HG03103 (cell line): ENCODE results near the gene JARID2.

Experiments
- ATAC-seq: cut with Tn5 transposase; IDR thresholded peaks from one replicate; pipeline ENCODE4 v1.9.1; 2021; ENCODE audit warnings: low read depth; ENCODE audit not compliant: unreplicated experiment

The JARID2 gene

GRCh38 chr6:15546591-15546990, 300.7 kb downstream of the JARID2 start:
- no peak for ATAC-seq

- no peak for ATAC-seq
These were observed 301.5 kb downstream of the JARID2 start for GRCh38 chr6:15547400-15547799.

GRCh38 chr6:15549371-15549770, 303.5 kb downstream of the JARID2 start:
- ATAC-seq, result no peak

GRCh38 chr6:15550546-15551123, 304.8 kb downstream of the JARID2 start:
- no peak for ATAC-seq

GRCh38 chr6:15551262-15551661, 305.4 kb downstream of the JARID2 start:
- no peak for ATAC-seq

GRCh38 chr6:15551798-15552197, 305.9 kb downstream of the JARID2 start:
- ATAC-seq, result no peak

GRCh38 chr6:15553031-15553430, 307.2 kb downstream of the JARID2 start:
- ATAC-seq, result no peak

- no peak for ATAC-seq
These were observed 307.9 kb downstream of the JARID2 start for GRCh38 chr6:15553736-15554294.

GRCh38 chr6:15554728-15555100, 308.8 kb downstream of the JARID2 start:
- no peak for ATAC-seq

GRCh38 chr6:15555101-15556038, 309.5 kb downstream of the JARID2 start:
- ATAC-seq, result no peak

GRCh38 chr6:15556711-15557110, 310.8 kb downstream of the JARID2 start:
- no peak for ATAC-seq

- no peak for ATAC-seq
These were observed 311.3 kb downstream of the JARID2 start for GRCh38 chr6:15557174-15557573.

- no peak for ATAC-seq
These were observed 314.8 kb downstream of the JARID2 start for GRCh38 chr6:15560713-15561112.

- no peak for ATAC-seq
These were observed 315.8 kb downstream of the JARID2 start for GRCh38 chr6:15561447-15562199.

- ATAC-seq, result no peak
These were observed 317.1 kb downstream of the JARID2 start for GRCh38 chr6:15562977-15563376.

- ATAC-seq, result no peak
These were observed 323.4 kb downstream of the JARID2 start for GRCh38 chr6:15569035-15569995.

GRCh38 chr6:15570171-15570570, 324.3 kb downstream of the JARID2 start:
- ATAC-seq, result no peak
